IMR-90 (cell line): ENCODE data around the gene DCUN1D5. TPM values are rescaled to one million over a fixed set of nuclear protein-coding genes. Genes with fewer than 3 reads are reported as not detected.

Experiments
- ATAC-seq: fragments of 200-7000 bp; cut with Tn5 transposase; 2 replicates; pipeline ENCODE4 v1.9.1; 2020; ENCODE audit warnings: low read depth, mild to moderate bottlenecking, moderate library complexity
- BruUV-seq: library from RNA; stranded (reverse); fragments of 400-500 nt; replicated peaks from 2 replicates; lab custom pipeline; 2021; lab: Mats Ljungman, UMichigan
- CTCF ChIA-PET: fragments of 300-600 bp; formaldehyde crosslinking; extraction: SDS; loops from one replicate; lab custom pipeline; 2021; ENCODE audit warnings: antibody characterized with exemption; lab: Yijun Ruan, JAX
- POLR2A ChIA-PET: fragments of 300-600 bp; sonication (Branson Sonifier 250); formaldehyde crosslinking; loops from one replicate; lab custom pipeline; 2022; ENCODE audit warnings: antibody characterized with exemption; ENCODE audit not compliant: unreplicated experiment; lab: Charles Lee
- DNase-seq: peaks from one replicate; pipeline ENCODE4 v3.0.0; 2013
- H2AFZ ChIP-seq: replicated peaks from 2 replicates; pipeline ENCODE3; 2013; ENCODE audit warnings: low read length, mild to moderate bottlenecking; ENCODE audit not compliant: poor library complexity
- H2AK5ac ChIP-seq: 2 replicates; pipeline ENCODE4 v1.6.1; 2013; ENCODE audit warnings: low read depth, low read length, inconsistent platforms
- H2AK9ac ChIP-seq: replicated peaks from 2 replicates; pipeline ENCODE3; 2013; ENCODE audit warnings: mild to moderate bottlenecking, low read depth, low read length, moderate library complexity; ENCODE audit not compliant: poor library complexity
- H2BK120ac ChIP-seq: 2 replicates; pipeline ENCODE4 v1.6.1; 2013; ENCODE audit warnings: low read depth, low read length, inconsistent platforms
- H2BK15ac ChIP-seq: 3 replicates; pipeline ENCODE4 v1.6.1; 2013; ENCODE audit warnings: low read depth, low read length, inconsistent platforms
- H2BK20ac ChIP-seq: 2 replicates; pipeline ENCODE4 v1.6.1; 2013; ENCODE audit warnings: low read depth, mild to moderate bottlenecking, inconsistent platforms, low read length, moderate library complexity
- H2BK5ac ChIP-seq: 2 replicates; pipeline ENCODE4 v1.6.1; 2013; ENCODE audit warnings: mild to moderate bottlenecking, low read depth, low read length, inconsistent platforms; ENCODE audit not compliant: poor library complexity, severe bottlenecking
- H3K14ac ChIP-seq: replicated peaks from 2 replicates; pipeline ENCODE4 v1.6.1; 2013; ENCODE audit warnings: low read depth, low read length, inconsistent platforms
- H3K18ac ChIP-seq: 2 replicates; pipeline ENCODE4 v1.6.1; 2013; ENCODE audit warnings: low read depth, low read length, control low read depth
- H3K23ac ChIP-seq: 2 replicates; pipeline ENCODE4 v1.6.1; 2013; ENCODE audit warnings: low read depth, low read length, inconsistent platforms
- H3K27ac ChIP-seq: 2 replicates; pipeline ENCODE4 v1.5.1; 2013; ENCODE audit warnings: mild to moderate bottlenecking, control low read depth, low read length; ENCODE audit not compliant: insufficient read depth
- H3K27me3 ChIP-seq: 2 replicates; pipeline ENCODE4 v1.6.1; 2013; ENCODE audit warnings: low read length; ENCODE audit not compliant: control insufficient read depth, insufficient read depth
- H3K36me3 ChIP-seq: 2 replicates; pipeline ENCODE4 v1.6.1; 2013; ENCODE audit warnings: low read length, mixed read lengths; ENCODE audit not compliant: control insufficient read depth, insufficient read depth
- H3K4ac ChIP-seq: 2 replicates; pipeline ENCODE4 v1.6.1; 2013; ENCODE audit warnings: low read depth, low read length, inconsistent platforms
- H3K4me1 ChIP-seq: 2 replicates; pipeline ENCODE4 v1.6.1; 2013; ENCODE audit warnings: low read length, mixed read lengths; ENCODE audit not compliant: control insufficient read depth, insufficient read depth
- H3K4me2 ChIP-seq: 2 replicates; pipeline ENCODE4 v1.6.1; 2013; ENCODE audit warnings: low read depth, mild to moderate bottlenecking, control low read depth, low read length, moderate library complexity
- H3K4me3 ChIP-seq: 2 replicates; pipeline ENCODE4 v1.5.1; 2013; ENCODE audit warnings: low read depth, mild to moderate bottlenecking, control low read depth, low read length, moderate library complexity; ENCODE audit not compliant: insufficient read depth
- H3K56ac ChIP-seq: 2 replicates; pipeline ENCODE4 v1.6.1; 2013; ENCODE audit warnings: low read length, inconsistent platforms; ENCODE audit not compliant: insufficient read depth; ENCODE audit errors: extremely low read depth
- H3K79me1 ChIP-seq, 2 experiments: 2 replicates each; pipeline ENCODE4 v1.6.1; 2013; ENCODE audit warnings: low read length in 2 of 2, inconsistent platforms in 1 of 2, low read depth in 1 of 2
- H3K9ac ChIP-seq: 2 replicates; pipeline ENCODE4 v1.6.1; 2013; ENCODE audit warnings: low read depth, low read length, control low read depth
- H3K9me1 ChIP-seq: 2 replicates; pipeline ENCODE4 v1.6.1; 2013; ENCODE audit warnings: low read length, inconsistent platforms; ENCODE audit not compliant: insufficient read depth
- H3K9me3 ChIP-seq: 2 replicates; pipeline ENCODE4 v1.6.1; 2013; ENCODE audit warnings: low read length; ENCODE audit not compliant: control insufficient read depth, insufficient read depth
- H4K20me1 ChIP-seq: 2 replicates; pipeline ENCODE4 v1.6.1; 2013; ENCODE audit warnings: low read length, inconsistent platforms; ENCODE audit not compliant: insufficient read depth
- H4K5ac ChIP-seq: 2 replicates; pipeline ENCODE4 v1.6.1; 2013; ENCODE audit warnings: mild to moderate bottlenecking, low read depth, low read length, control low read depth
- H4K8ac ChIP-seq, 2 experiments: 2 replicates each; pipeline ENCODE4 v1.6.1; 2013; ENCODE audit warnings: low read depth in 2 of 2, low read length in 2 of 2, control low read depth in 1 of 2, inconsistent platforms in 1 of 2
- H4K91ac ChIP-seq: 2 replicates; pipeline ENCODE4 v1.6.1; 2013; ENCODE audit warnings: low read depth, low read length, inconsistent platforms; ENCODE audit not compliant: insufficient read depth
- CHD1 ChIP-seq: IDR thresholded peaks from 2 replicates; pipeline ENCODE4 v1.6.1; 2012; ENCODE audit warnings: low read depth, low read length, improper control_type of control experiment
- FOS ChIP-seq: fragments of 150-350 bp; IDR thresholded peaks from 2 replicates; pipeline ENCODE4 v1.6.1; 2016; ENCODE audit warnings: low read depth, low read length
- MAZ ChIP-seq: IDR thresholded peaks from 2 replicates; pipeline ENCODE4 v1.6.1; 2012; ENCODE audit warnings: low read depth, mild to moderate bottlenecking, low read length, improper control_type of control experiment, moderate library complexity, borderline replicate concordance
- dilution Hi-C: fragments of 300-500 bp; cut with HindIII; formaldehyde crosslinking; loops from one replicate; pipeline ENCODE4 v1.14.3; 2018; ENCODE audit warnings: low sequenced_read_pairs; ENCODE audit not compliant: unreplicated experiment
- in situ Hi-C: fragments of 300-500 bp; cut with MboI; formaldehyde crosslinking; loops from 3 replicates; pipeline ENCODE4 v1.14.3; 2019; ENCODE audit warnings: low sequenced_read_pairs, inconsistent platforms, mixed read lengths
- intact Hi-C: fragments of 100-400 bp; cut with micrococcal nuclease; formaldehyde crosslinking; loops from 2 replicates; pipeline ENCODE4 v1.10.0; 2022
- polyA plus RNA-seq, 3 experiments: library from polyadenylated mRNA; depleted of rRNA; stranded (reverse); fragments of >200 nt; gene quantifications; 2 replicates each; pipeline ENCODE4 v1.2.3, GENCODE V29; 2012; ENCODE audit warnings: low replicate concordance in 1 of 3
- total RNA-seq: library from RNA; depleted of rRNA; stranded (reverse); fragments of >200 nt; gene quantifications from 2 replicates; pipeline ENCODE4 v1.2.3, GENCODE V29; 2012

Gene DCUN1D5
- total and polyA plus RNA-seq, 2 of the 4 experiments (the other 2 are of a cell fraction): 47.8 to 58.3 TPM

GRCh38 chr11:103086461-103086860 lies 5.5 kb downstream of the DCUN1D5 start:
- Histone ChIP-seq H2BK20ac (no peak overlapping the region), H3K18ac (no peak overlapping the region), H3K9me3 (no peaks in the 10 kb centered on the region), H3K4ac (no peak overlapping the region), H2BK5ac (no peak overlapping the region), H2BK15ac (no peak overlapping the region), H3K56ac (no peak overlapping the region), H2AK5ac (no peak overlapping the region), H2AK9ac (no peak overlapping the region), H3K4me1 (no peaks in the 10 kb centered on the region), H4K20me1 (peaks cover 10% of the 10 kb centered on the region), H3K27me3 (no peaks in the 10 kb centered on the region), H3K9ac (no peak overlapping the region), H3K79me1 (peaks cover 3 to 35% of the 10 kb centered on the region in 2 experiments; a peak in 3 of 4 replicates), H3K4me3 (no peak overlapping the region), H3K36me3 (peaks cover 10% of the 10 kb centered on the region), H2AFZ (no peak overlapping the region), H3K9me1 (peaks cover 3% of the 10 kb centered on the region; the same call in 1 of the 2 replicates), H3K4me2 (no peak overlapping the region), H4K91ac (no peak overlapping the region), H4K8ac (no peak overlapping the region), H4K5ac (no peak overlapping the region), H3K23ac (no peak overlapping the region), H3K27ac (no peak overlapping the region), H2BK120ac (no peak overlapping the region), H3K14ac (no peak overlapping the region)
- CTCF ChIA-PET: interaction anchor here (0.6 kb wide), 1 partner anchor 29 kb away, joined by 3 read pairs; no protein-coding TSS in a partner anchor
- in situ Hi-C loops: no loop called here
- dilution Hi-C loops: no loop called here
- DNase-seq (peak; percentile 36), ATAC-seq (no peak)
- TF ChIP-seq CHD1 (no peak), MAZ (no peak), FOS (no peak)
- intact Hi-C loops: no loop called here
- POLR2A ChIA-PET: no interaction called here
- BruUV-seq: no TSS peak
